Choroid plexus epithelial cell (primary cell): ENCODE data around the gene EHMT1.
A peak's percentile ranks its signal among the peaks of the same experiment; 100 is the strongest.

Source experiments
- DNase-seq: peaks from one replicate; pipeline ENCODE4 v3.0.0-alpha.2; 2010; ENCODE audit warnings: low read depth
- H3K4me3 ChIP-seq: 2 replicates; pipeline ENCODE4 v1.5.1; 2011; ENCODE audit warnings: low read depth, mild to moderate bottlenecking, control low read depth, low read length, moderate library complexity
- CTCF ChIP-seq: conservative IDR thresholded peaks from 2 replicates; pipeline ENCODE4 v1.5.1; 2011; ENCODE audit warnings: low read depth, mild to moderate bottlenecking, control low read depth, inconsistent platforms, low read length, moderate library complexity

Gene EHMT1

GRCh38 chr9:137611623-137612609, 6.9 kb upstream of the EHMT1 start:
- H3K4me3 ChIP-seq: no peak overlapping the region
- DNase-seq: peak; percentile 80
- no peak for TF ChIP-seq CTCF

- no peak for TF ChIP-seq CTCF
- no peak for DNase-seq
- H3K4me3 ChIP-seq: no peak overlapping the region
These were observed 6.1 kb upstream of the EHMT1 start for GRCh38 chr9:137612741-137613142.

GRCh38 chr9:137613259-137613658, 5.5 kb upstream of the EHMT1 start:
- no peak overlapping the region for H3K4me3 ChIP-seq
- DNase-seq: no peak
- TF ChIP-seq CTCF: no peak

GRCh38 chr9:137613738-137614523, 4.9 kb upstream of the EHMT1 start:
- no peak for DNase-seq
- TF ChIP-seq CTCF: no peak
- H3K4me3 ChIP-seq: no peak overlapping the region

- TF ChIP-seq CTCF: no peak
- no peak overlapping the region for H3K4me3 ChIP-seq
- no peak for DNase-seq
These were observed 4.0 kb upstream of the EHMT1 start for GRCh38 chr9:137614631-137615386.

GRCh38 chr9:137615387-137615871, 3.4 kb upstream of the EHMT1 start:
- DNase-seq: no peak
- TF ChIP-seq CTCF: no peak
- no peak overlapping the region for H3K4me3 ChIP-seq
